ENCODE results near the gene SPATA33.

The SPATA33 gene

GRCh38 chr16:89618109-89618998 is 39.3 kb upstream of the SPATA33 start:
- H3K4me3 ChIP-seq (ENCODE audit: low read length) = no peak overlapping the region
- no peaks in the 10 kb centered on the region for H3K9me3 ChIP-seq (replicated peaks; ENCODE audit: low read length)
- peaks cover 30% of the 10 kb centered on the region for H3K27me3 ChIP-seq (ENCODE audit: control insufficient read depth, insufficient read depth, low read length)
- no peak overlapping the region for H3K9ac ChIP-seq (ENCODE audit: low read depth, low read length)
- peaks cover 1% of the 10 kb centered on the region for H3K4me1 ChIP-seq (ENCODE audit: control insufficient read depth, insufficient read depth, low read length)
- H3K36me3 ChIP-seq (ENCODE audit: insufficient read depth, low read length) = no peaks in the 10 kb centered on the region
- no peak overlapping the region for H3K4me2 ChIP-seq (ENCODE audit: low read length)

DNA sequence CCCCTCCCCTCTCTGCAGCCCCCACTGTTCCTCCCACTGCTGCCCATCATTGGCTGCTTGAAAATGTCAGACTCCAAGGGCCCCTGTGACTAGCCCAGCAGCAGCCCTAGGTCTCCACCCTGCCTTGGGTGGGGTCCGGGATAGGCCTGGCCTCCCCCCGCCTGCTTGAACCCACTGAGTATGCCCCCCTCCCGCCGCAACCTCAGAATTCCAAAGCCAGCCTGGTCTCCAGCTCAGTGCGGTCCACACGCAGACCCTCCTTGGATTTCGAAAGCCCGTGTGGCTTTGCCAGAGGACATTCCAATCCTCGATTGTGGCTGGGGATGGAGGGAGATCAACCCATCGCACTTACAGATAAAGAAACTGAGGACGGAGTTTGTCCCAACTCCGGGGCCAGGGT is 37.8 kb upstream of the SPATA33 start:
- no peak overlapping the region for H3K9ac ChIP-seq (ENCODE audit: low read depth, low read length)
- peaks cover 43% of the 10 kb centered on the region for H3K27me3 ChIP-seq (ENCODE audit: control insufficient read depth, insufficient read depth, low read length)
- H3K9me3 ChIP-seq (replicated peaks; ENCODE audit: low read length) = no peaks in the 10 kb centered on the region
- H3K4me2 ChIP-seq (ENCODE audit: low read length) = no peak overlapping the region
- H3K4me3 ChIP-seq (ENCODE audit: low read length) = no peak overlapping the region
- no peaks in the 10 kb centered on the region for H3K4me1 ChIP-seq (ENCODE audit: control insufficient read depth, insufficient read depth, low read length)
- H3K36me3 ChIP-seq (ENCODE audit: insufficient read depth, low read length) = no peaks in the 10 kb centered on the region

DNA sequence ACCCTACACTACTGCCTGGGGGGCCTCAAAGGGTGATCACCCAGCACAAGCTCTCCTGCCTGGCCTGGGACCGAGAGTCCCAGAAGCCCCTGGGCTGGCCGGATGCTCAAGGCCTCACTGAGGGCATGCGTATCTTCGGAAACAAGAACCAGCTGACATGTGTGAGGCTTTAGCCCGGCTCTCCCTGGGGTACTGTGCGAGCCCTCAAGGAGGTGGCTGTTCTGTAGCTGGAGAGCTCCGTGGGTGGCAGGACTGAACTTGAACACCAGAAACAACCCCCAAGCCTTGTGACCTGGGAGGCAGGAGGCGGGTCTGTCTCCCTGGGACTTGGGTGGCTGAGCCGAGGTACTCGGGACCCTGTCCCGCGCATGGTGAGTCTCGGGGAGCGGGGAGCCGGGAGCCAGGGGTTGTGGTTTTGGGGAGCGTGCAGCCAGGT is 37.2 kb upstream of the SPATA33 start:
- H3K4me3 ChIP-seq (ENCODE audit: low read length) = no peak overlapping the region
- H3K4me1 ChIP-seq (ENCODE audit: control insufficient read depth, insufficient read depth, low read length) = no peaks in the 10 kb centered on the region
- no peaks in the 10 kb centered on the region for H3K9me3 ChIP-seq (replicated peaks; ENCODE audit: low read length)
- no peaks in the 10 kb centered on the region for H3K36me3 ChIP-seq (ENCODE audit: insufficient read depth, low read length)
- H3K4me2 ChIP-seq (ENCODE audit: low read length) = no peak overlapping the region
- no peak overlapping the region for H3K9ac ChIP-seq (ENCODE audit: low read depth, low read length)
- H3K27me3 ChIP-seq (ENCODE audit: control insufficient read depth, insufficient read depth, low read length) = peaks cover 49% of the 10 kb centered on the region

- no peaks in the 10 kb centered on the region for H3K9me3 ChIP-seq (replicated peaks; ENCODE audit: low read length)
- peaks cover 52% of the 10 kb centered on the region for H3K27me3 ChIP-seq (ENCODE audit: control insufficient read depth, insufficient read depth, low read length)
- no peaks in the 10 kb centered on the region for H3K36me3 ChIP-seq (ENCODE audit: insufficient read depth, low read length)
- H3K4me3 ChIP-seq (ENCODE audit: low read length) = no peak overlapping the region
- H3K4me2 ChIP-seq (ENCODE audit: low read length) = no peak overlapping the region
- no peak overlapping the region for H3K9ac ChIP-seq (ENCODE audit: low read depth, low read length)
- H3K4me1 ChIP-seq (ENCODE audit: control insufficient read depth, insufficient read depth, low read length) = no peaks in the 10 kb centered on the region
Measured at GRCh38 chr16:89621136-89621697, 36.4 kb upstream of the SPATA33 start.

DNA sequence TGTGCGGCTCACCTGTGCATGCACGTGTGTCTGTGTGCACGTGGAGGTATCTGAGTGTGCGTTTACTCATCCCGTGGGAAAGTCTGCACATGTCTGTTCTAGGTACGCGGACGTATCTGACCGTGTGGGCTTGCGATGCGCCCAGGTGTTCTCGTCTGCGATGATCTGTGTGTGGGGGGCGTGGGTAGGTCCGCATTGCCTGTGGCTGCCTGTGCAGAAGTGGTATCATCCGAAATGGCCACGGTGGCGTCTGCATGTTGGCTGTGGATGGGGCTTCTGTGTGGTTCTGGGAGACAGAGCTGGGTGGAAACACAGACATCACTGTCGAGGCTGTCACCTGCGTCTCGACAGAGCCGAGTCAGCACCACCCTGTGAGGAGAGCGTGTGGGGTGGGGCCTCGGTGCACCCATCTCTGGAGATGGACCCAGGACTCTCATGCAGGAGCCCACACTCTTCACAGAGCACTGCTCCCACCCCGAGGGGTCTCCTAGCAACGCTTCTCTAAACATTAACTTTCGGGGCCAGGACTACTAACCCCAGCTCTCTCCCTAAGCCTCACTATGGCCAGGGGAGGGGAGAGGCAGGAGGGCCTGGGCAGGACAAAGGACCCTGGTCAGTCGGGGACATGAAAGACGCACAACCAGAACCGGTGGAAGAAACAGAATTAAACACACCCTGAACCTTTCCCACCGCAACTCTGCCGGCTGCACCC is 35.8 kb upstream of the SPATA33 start:
- no peaks in the 10 kb centered on the region for H3K9me3 ChIP-seq (replicated peaks; ENCODE audit: low read length)
- H3K4me1 ChIP-seq (ENCODE audit: control insufficient read depth, insufficient read depth, low read length) = no peaks in the 10 kb centered on the region
- no peak overlapping the region for H3K9ac ChIP-seq (ENCODE audit: low read depth, low read length)
- no peak overlapping the region for H3K4me3 ChIP-seq (ENCODE audit: low read length)
- H3K4me2 ChIP-seq (ENCODE audit: low read length) = no peak overlapping the region
- peaks cover 52% of the 10 kb centered on the region for H3K27me3 ChIP-seq (ENCODE audit: control insufficient read depth, insufficient read depth, low read length)
- no peaks in the 10 kb centered on the region for H3K36me3 ChIP-seq (ENCODE audit: insufficient read depth, low read length)

GRCh38 chr16:89623511-89624261 is 34.0 kb upstream of the SPATA33 start:
- Histone ChIP-seq H3K4me3 (ENCODE audit: low read length) (no peak overlapping the region), H3K36me3 (ENCODE audit: insufficient read depth, low read length) (no peaks in the 10 kb centered on the region), H3K4me1 (ENCODE audit: control insufficient read depth, insufficient read depth, low read length) (no peaks in the 10 kb centered on the region)

DNA sequence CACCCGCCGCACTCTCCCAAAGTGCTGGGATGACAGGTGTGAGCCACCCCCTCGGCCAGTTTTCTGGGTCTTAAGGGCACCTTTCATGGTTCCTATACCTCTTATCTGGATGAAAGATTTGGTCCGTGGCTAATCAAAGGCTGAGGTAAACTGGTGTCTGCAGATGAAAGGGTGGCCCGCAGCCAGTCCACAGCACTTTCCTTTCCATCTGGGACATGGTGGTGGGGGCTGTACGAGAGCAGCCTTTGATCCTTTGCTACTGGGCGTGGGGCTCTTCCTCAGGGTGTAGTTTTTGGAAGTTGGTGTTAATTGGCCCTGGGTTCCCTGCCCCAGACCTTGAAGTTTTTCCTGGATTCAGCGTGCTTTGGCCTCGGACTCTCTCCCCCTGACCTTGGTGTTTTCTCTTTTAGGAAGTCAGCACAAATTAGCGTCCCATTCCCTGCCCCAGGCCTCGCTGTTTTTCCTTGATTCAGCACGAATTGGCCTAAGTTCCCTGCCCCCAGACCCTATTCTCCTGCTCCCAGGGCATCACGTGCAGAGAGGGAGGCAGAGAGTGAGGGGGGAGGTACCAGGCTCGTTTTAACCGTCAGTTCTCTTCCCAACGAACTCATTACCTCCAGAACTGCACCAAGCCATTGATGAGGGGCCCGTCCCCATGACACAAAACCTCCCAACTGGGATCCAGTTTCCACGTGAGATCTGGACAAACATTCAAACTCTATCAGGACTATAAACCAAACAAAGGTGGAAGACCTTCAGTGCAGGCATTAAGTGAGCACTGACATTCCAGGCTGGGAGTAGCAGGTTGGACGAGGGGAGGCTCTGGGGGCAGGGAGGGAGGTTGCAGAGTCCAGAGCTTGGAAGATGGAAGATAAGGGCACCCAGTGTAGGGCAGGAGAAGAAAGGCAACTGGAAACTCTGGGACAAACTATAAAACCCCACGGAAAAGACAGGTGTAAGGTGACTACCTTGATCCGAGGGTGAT is 32.6 kb upstream of the SPATA33 start:
- no peaks in the 10 kb centered on the region for H3K9me3 ChIP-seq (replicated peaks; ENCODE audit: low read length)
- no peaks in the 10 kb centered on the region for H3K36me3 ChIP-seq (ENCODE audit: insufficient read depth, low read length)
- no peaks in the 10 kb centered on the region for H3K4me1 ChIP-seq (ENCODE audit: control insufficient read depth, insufficient read depth, low read length)
- no peak overlapping the region for H3K4me2 ChIP-seq (ENCODE audit: low read length)
- H3K9ac ChIP-seq (ENCODE audit: low read depth, low read length) = no peak overlapping the region
- H3K4me3 ChIP-seq (ENCODE audit: low read length) = no peak overlapping the region
- peaks cover 49% of the 10 kb centered on the region for H3K27me3 ChIP-seq (ENCODE audit: control insufficient read depth, insufficient read depth, low read length)

More at GRCh38 chr16:89623511-89624261, 34.0 kb upstream of the SPATA33 start:
- Histone ChIP-seq H3K4me2 (ENCODE audit: low read length) (no peak overlapping the region), H3K9ac (ENCODE audit: low read depth, low read length) (no peak overlapping the region), H3K27me3 (ENCODE audit: control insufficient read depth, insufficient read depth, low read length) (peaks cover 52% of the 10 kb centered on the region), H3K9me3 (replicated peaks; ENCODE audit: low read length) (no peaks in the 10 kb centered on the region)

GRCh38 chr16:89629827-89630610 is 27.6 kb upstream of the SPATA33 start:
- Histone ChIP-seq H3K4me1 (ENCODE audit: control insufficient read depth, insufficient read depth, low read length) (peaks cover 18% of the 10 kb centered on the region), H3K4me3 (ENCODE audit: low read length) (no peak overlapping the region), H3K27me3 (ENCODE audit: control insufficient read depth, insufficient read depth, low read length) (peaks cover 10% of the 10 kb centered on the region), H3K9me3 (replicated peaks; ENCODE audit: low read length) (no peaks in the 10 kb centered on the region), H3K36me3 (ENCODE audit: insufficient read depth, low read length) (no peaks in the 10 kb centered on the region), H3K9ac (ENCODE audit: low read depth, low read length) (no peak overlapping the region), H3K4me2 (ENCODE audit: low read length) (no peak overlapping the region)

- Histone ChIP-seq H3K27me3 (ENCODE audit: control insufficient read depth, insufficient read depth, low read length) (peaks cover 3% of the 10 kb centered on the region), H3K9me3 (replicated peaks; ENCODE audit: low read length) (no peaks in the 10 kb centered on the region), H3K9ac (ENCODE audit: low read depth, low read length) (peak overlapping the region; percentile 48), H3K4me2 (ENCODE audit: low read length) (peak overlapping the region; percentile 68), H3K4me3 (ENCODE audit: low read length) (peak overlapping the region; percentile 2), H3K36me3 (ENCODE audit: insufficient read depth, low read length) (no peaks in the 10 kb centered on the region), H3K4me1 (ENCODE audit: control insufficient read depth, insufficient read depth, low read length) (peaks cover 18% of the 10 kb centered on the region)
Measured at GRCh38 chr16:89633064-89633631, 24.5 kb upstream of the SPATA33 start.
